Lower leg skin (tissue), 3 donors: ENCODE measurements around the gene MYO1A.

ENCODE experiments used
- CTCF ChIP-seq, 3 donors: fragments of 450-650 bp; IDR thresholded peaks; one replicate each; pipeline ENCODE4 v1.5.1; 2016; ENCODE audit warnings: antibody characterized with exemption in 3 of 3, mild to moderate bottlenecking in 3 of 3, moderate library complexity in 2 of 3
- POLR2A ChIP-seq, 2 donors: fragments of 450-650 bp; IDR thresholded peaks; one replicate each; pipeline ENCODE4 v1.6.1; 2016 to 2017; ENCODE audit warnings: antibody characterized with exemption in 2 of 2, mild to moderate bottlenecking in 1 of 2, moderate library complexity in 1 of 2

- TF ChIP-seq CTCF (IDR thresholded peaks at IDR 0.05) = no peak
- TF ChIP-seq POLR2A (IDR thresholded peaks at IDR 0.05) = no peak
Observed at GRCh38 chr12:56998316-56998715, 51.6 kb downstream of the MYO1A start.
